ENCODE results near the gene FAM118B. TPM values are rescaled to one million over a fixed set of nuclear protein-coding genes. Genes with fewer than 3 reads are reported as not detected.
A peak's percentile ranks its signal among the peaks of the same experiment; 100 is the strongest.

The FAM118B gene
- total RNA-seq, 1 experiment from 2014 or later, result 29.9 TPM

DNA sequence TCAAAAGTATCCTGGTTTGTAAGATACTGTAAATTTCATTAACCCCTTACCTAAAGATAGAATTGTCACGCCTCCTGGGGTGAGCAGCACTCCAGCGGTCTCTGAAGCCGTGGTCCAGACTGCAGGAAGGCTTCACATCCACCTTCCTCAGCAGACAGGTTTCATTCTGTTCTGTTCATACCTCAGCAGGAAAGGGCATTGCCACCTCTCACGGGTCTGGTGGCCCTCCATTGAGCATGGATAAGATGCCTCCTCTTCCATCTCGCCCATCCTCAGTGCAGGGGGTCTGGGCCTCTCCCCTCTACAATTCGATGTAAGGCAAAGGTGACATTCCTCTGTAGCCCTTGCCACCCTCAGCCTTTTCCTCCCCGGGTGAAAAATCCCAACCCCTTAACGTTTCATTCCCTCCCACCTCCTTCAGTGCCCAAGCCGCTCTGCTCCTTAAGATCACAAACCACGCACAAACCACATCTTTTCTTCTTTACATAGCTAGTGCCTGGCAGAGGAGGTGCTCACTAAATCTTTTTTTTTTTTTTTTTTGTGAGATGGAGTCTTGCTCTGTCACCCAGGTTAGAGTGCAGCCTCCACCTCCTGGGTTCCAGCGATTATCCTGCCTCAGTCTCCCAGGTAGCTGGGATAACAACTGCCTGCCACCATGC is 28.7 kb upstream of the FAM118B start:
- in situ Hi-C loops (cut with HindIII; ENCODE audit: low pct_unique_long_range_greater_than_20kb, low sequenced_read_pairs), result no loop called here
- DNase-seq (ENCODE audit: low read depth, low spot score), result no peak

- DNase-seq (ENCODE audit: low read depth, low spot score), result no peak
Observed at GRCh38 chr11:126185259-126186024, 26.1 kb upstream of the FAM118B start.

GRCh38 chr11:126186025-126186698 is 25.4 kb upstream of the FAM118B start:
- in situ Hi-C loops (cut with HindIII; ENCODE audit: low pct_unique_long_range_greater_than_20kb, low sequenced_read_pairs), result no loop called here
- no peak for DNase-seq (ENCODE audit: low read depth, low spot score)

More at GRCh38 chr11:126185259-126186024, 26.1 kb upstream of the FAM118B start:
- in situ Hi-C loops (cut with HindIII; ENCODE audit: low pct_unique_long_range_greater_than_20kb, low sequenced_read_pairs), result no loop called here

DNA sequence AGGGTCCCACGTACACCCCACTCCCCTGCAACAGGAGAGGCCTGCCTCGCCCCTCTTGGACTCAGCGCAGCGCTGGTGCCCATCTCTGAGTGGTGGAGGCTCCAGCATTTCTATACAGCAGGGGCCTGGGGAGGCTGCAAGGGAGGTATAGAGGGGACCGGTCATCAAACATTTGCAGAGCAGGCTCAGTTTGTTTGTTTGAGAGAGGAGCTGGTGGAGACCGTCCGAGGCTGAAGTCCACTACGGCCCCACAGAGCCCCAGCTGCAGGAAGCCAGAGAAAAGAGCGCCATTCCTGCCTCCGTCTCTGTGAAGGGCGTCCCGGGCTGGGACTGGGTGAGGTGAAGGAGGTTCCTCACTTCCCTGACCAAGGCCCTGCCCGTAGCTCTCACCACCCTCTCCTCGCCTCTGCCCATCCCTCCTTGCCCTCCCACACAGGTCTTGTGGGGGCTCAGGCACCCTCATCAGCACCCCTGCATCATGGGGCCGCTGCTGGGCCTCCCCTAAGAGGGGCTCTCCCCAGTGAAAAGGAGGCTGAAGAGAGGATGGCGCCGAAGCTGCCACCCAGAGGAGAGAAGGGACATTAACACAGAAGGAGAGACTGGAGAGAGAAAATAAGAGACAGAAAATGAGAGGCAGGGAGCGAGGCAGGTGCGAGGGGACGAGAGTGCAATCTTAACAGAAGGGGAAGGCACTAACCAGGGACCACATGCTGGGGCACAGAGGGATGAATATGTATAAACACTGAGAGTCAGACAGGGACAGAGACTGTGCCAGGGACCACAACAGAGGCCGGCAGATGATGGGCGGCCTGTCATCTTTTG is 24.7 kb upstream of the FAM118B start:
- DNase-seq (ENCODE audit: low read depth, low spot score), result no peak
- in situ Hi-C loops (cut with HindIII; ENCODE audit: low pct_unique_long_range_greater_than_20kb, low sequenced_read_pairs), result no loop called here

GRCh38 chr11:126188332-126189108 is 23.1 kb upstream of the FAM118B start:
- no peak for DNase-seq (ENCODE audit: low read depth, low spot score)
- in situ Hi-C loops (cut with HindIII; ENCODE audit: low pct_unique_long_range_greater_than_20kb, low sequenced_read_pairs), result no loop called here

GRCh38 chr11:126189109-126189929 is 22.3 kb upstream of the FAM118B start:
- DNase-seq (ENCODE audit: low read depth, low spot score), result no peak
- in situ Hi-C loops (cut with HindIII; ENCODE audit: low pct_unique_long_range_greater_than_20kb, low sequenced_read_pairs), result no loop called here

GRCh38 chr11:126190792-126191191 is 20.8 kb upstream of the FAM118B start:
- in situ Hi-C loops (cut with HindIII; ENCODE audit: low pct_unique_long_range_greater_than_20kb, low sequenced_read_pairs), result no loop called here

DNA sequence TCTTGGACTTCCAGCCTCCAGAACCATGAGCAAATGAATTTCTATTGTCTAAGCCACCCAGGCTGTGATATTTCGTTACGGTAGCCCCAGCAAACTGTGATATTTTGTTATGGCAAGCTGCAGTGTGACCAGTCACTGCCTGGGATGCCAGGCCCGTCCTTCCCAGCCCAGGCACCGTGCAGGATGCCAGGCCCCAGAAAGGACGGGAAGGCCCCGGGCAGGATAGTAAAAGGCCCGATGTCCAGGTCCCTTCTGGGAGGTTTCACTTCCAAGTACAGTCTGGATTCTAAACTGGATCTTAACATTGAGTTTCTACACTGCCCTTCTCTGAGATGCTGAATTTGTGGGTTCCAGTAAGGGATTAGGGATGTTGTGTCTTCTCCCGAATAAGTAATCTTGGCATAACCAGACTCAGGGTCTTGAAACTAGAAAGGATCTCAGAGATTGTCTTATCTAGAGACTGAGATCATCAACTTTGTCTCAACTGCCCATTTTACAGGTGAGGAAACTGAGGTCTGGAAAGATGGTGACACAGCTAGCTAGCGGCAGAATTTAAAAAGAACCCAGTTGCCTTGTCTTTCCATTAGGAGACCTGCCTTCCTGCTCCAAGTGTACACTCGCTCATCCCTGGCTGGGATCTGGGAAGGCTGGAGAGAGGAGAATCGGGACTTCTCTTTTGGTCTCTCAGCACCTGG is 20.1 kb upstream of the FAM118B start:
- DNase-seq (ENCODE audit: low read depth, low spot score), result no peak
- in situ Hi-C loops (cut with HindIII; ENCODE audit: low pct_unique_long_range_greater_than_20kb, low sequenced_read_pairs), result no loop called here

More at GRCh38 chr11:126190792-126191191, 20.8 kb upstream of the FAM118B start:
- DNase-seq (ENCODE audit: low read depth, low spot score), result no peak

GRCh38 chr11:126192361-126192760 is 19.2 kb upstream of the FAM118B start:
- DNase-seq (ENCODE audit: low read depth, low spot score), result no peak
- in situ Hi-C loops (cut with HindIII; ENCODE audit: low pct_unique_long_range_greater_than_20kb, low sequenced_read_pairs), result no loop called here

GRCh38 chr11:126193038-126193478 is 18.5 kb upstream of the FAM118B start:
- in situ Hi-C loops (cut with HindIII; ENCODE audit: low pct_unique_long_range_greater_than_20kb, low sequenced_read_pairs), result no loop called here
- no peak for DNase-seq (ENCODE audit: low read depth, low spot score)

DNA sequence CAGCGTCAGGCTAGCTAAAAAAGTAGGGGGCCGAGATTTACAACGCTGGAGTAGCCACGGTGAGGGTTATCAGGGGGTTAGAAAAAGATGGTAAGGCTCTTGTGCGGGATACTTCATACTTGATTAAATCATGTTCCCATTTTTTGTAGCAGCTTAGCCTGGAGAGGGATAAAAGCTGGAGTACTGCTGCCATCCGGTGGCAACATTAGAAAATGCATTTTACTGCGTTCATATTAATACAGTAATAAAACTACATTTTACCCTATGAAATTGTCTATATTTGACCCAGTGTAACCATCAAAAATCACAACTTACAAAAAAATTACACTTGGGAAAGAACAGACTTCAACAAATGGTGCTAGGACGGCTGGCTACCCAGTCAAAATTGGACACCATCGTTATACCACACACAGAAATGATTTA is 17.4 kb upstream of the FAM118B start:
- peak; percentile 53 for DNase-seq (ENCODE audit: low read depth, low spot score)
- in situ Hi-C loops (cut with HindIII; ENCODE audit: low pct_unique_long_range_greater_than_20kb, low sequenced_read_pairs), result no loop called here

GRCh38 chr11:126195119-126195518 is 16.5 kb upstream of the FAM118B start:
- DNase-seq (ENCODE audit: low read depth, low spot score), result no peak
- in situ Hi-C loops (cut with HindIII; ENCODE audit: low pct_unique_long_range_greater_than_20kb, low sequenced_read_pairs), result no loop called here

GRCh38 chr11:126197277-126197939 is 14.2 kb upstream of the FAM118B start:
- in situ Hi-C loops (cut with HindIII; ENCODE audit: low pct_unique_long_range_greater_than_20kb, low sequenced_read_pairs), result no loop called here
- no peak for DNase-seq (ENCODE audit: low read depth, low spot score)

- in situ Hi-C loops (cut with HindIII; ENCODE audit: low pct_unique_long_range_greater_than_20kb, low sequenced_read_pairs), result no loop called here
- DNase-seq (ENCODE audit: low read depth, low spot score), result no peak
Observed at GRCh38 chr11:126198648-126199047, 12.9 kb upstream of the FAM118B start.

- no peak for DNase-seq (ENCODE audit: low read depth, low spot score)
- in situ Hi-C loops (cut with HindIII; ENCODE audit: low pct_unique_long_range_greater_than_20kb, low sequenced_read_pairs), result loop anchor here (25.0 kb wide), 1 partner anchor 291 kb away; the partner anchor contains the start of genes DDX25 and PUS3
Observed at GRCh38 chr11:126202646-126203359, 8.8 kb upstream of the FAM118B start.
